NCI-H187 treated with DMSO at 0.1 percent for 48 hours (cell line): ENCODE results near the gene TWF2.

Source experiments
- DNase-seq: peaks from one replicate; lab custom pipeline; 2025; lab: John Stamatoyannopoulos, UW

Gene TWF2

DNA sequence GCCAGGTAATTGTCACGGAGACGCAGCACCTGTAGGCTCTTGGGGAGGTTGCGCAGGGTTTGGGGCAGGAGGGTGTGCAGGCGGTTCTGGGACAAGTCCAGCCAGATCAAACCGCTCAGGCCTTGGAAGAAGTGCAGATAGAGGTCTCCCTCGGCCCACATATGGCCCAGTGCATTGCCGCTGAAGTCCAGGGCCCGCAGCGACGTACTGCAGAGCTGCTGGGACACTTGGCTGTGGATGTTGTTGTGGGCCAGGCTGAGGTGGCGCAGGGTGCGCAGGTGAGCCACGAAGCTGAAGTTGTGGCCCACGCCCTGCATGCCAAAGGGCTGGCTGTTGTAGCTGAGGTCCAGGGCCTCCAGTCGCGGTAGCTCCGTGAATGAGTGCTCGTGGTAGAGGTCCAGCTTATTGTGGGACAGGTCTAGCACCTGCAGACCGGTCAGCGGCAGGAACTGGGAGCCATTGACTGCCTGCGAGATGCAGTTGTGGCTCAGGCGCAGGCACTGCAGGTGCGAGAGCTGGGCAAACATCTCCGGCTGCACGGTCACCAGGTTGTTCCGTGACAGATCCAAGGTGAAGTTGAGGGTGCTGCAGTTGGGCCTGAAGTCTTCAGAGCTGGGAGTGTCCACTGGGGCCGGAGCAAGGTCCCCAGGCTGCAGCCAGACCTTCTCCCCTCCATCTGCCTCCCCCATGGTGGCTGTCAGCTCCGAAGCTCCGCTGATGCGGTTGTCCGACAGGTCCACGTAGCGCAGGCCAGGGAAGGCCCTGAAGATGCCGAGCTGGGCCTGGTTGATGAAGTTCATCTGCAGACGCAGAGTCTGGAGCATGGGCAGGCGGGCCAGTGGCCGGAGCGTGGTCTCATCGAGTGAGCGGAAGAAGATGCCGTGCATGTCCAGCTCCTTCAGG, 16.4 kb downstream of the TWF2 start:
- DNase-seq = no peak

- no peak for DNase-seq
These were observed 17.2 kb downstream of the TWF2 start for GRCh38 chr3:52221563-52222318.

- no peak for DNase-seq
These were observed 17.8 kb downstream of the TWF2 start for GRCh38 chr3:52221141-52221562.

DNA sequence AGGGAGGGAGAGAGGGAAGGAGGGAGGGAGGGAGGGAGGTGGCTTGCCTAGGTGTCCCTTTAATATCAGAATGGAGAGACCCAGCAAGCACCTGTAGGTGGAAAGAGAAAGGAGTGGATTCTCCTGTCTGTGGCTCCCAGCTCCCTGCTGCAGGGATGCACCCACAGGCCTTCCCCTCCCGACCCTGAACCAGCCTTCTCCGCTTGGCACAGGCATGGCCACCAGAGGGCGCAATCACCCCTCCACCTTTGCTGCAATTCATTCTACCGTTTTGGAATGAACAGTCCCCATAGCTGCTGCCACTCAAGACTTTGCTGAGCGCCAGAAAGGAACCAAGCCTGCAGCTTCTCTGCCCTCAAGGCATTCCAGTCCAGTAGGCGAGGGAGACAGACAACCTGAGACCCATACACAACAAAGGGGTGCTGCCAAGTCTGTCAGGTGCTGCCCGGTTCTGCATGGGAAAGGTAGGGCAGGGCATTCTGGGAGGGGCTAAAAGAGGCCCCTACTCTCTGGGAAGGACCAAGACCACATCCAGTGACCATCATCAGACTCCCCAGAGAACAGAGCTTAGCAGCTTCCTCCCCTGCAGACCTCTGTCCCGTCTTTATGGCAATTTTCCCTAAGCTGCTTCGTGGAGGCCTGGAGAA, 18.5 kb downstream of the TWF2 start:
- no peak for DNase-seq

DNA sequence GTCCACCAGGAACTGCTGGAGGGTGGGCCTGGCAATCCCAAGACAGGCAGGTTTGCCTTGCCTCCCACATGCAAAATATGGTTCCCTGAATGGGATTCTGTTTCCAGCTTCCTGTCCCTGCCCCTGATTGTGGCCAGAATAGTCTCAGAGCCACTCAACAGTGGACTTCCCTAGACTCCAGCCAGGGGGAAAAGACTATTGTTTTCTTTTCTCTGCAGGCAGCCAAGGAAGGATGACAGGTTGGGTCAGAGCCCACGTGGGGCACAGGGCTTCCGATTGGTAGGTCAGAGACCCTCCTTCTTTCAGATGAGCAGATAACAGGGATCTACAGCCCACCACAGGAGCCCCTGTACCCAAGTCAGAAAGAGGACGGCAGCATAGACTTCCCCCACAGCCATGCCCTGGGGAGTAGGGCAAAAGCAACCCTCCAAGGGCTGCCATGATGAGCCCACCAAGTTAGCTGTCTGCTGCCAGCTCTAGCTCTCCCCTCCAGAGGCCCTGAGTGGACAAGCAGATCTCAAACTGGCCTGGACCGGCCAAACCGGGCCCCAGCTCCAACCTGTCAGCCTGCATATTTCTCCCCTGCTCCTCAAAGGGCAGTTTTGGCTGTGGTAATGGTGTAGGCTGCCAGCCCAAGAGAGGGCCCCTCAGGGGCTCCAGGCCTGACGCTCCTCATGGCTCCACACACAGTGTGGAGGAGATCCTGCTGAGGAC, 19.9 kb downstream of the TWF2 start:
- DNase-seq = no peak

DNA sequence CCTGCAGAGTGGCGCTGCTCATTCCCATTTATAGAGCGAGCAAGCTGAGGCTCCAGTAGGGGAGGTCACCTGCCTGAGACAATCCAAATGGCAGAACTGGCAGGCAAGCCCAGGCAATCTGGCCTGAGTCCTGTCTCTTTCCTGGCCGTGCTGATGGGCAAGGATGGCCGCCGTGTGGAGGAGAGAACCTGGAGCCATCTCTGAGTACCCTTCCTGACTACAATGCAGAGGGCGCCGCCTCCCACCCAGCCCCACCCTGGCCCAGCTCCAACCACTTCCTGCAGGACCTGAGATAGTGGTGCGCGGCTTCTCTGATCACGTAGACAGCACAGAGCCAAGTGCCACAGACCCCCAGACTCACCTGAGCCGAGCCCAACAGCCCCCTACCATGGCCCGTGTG, 20.5 kb downstream of the TWF2 start:
- no peak for DNase-seq

GRCh38 chr3:52218026-52218425, 20.9 kb downstream of the TWF2 start:
- no peak for DNase-seq

GRCh38 chr3:52217409-52217805, 21.6 kb downstream of the TWF2 start:
- DNase-seq = no peak

GRCh38 chr3:52216585-52217408, 22.2 kb downstream of the TWF2 start:
- DNase-seq = no peak

GRCh38 chr3:52215351-52215750, 23.6 kb downstream of the TWF2 start:
- no peak for DNase-seq

- DNase-seq = no peak
These were observed 25.1 kb downstream of the TWF2 start for GRCh38 chr3:52213901-52214300.

DNA sequence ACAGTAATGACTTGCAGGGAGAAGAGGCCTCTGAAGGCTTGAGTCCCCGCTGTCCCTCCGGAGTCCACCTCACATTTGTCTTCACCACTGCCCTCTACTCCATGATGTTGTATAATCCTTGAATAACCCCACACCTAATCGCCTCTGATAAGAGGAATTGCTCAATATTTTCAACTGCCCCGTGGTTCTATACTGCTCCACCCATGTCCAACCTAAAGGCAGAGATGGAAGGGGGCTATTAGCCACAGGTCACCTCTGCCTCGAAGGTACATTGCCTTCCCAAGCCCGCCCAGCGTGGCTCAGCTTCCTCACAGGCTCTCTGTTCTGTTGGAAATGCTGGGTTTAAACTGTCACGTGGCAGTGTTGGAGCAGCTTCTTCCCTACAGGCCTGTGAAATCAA, 26.0 kb downstream of the TWF2 start:
- DNase-seq = no peak

- DNase-seq = no peak
These were observed 27.6 kb downstream of the TWF2 start for GRCh38 chr3:52211268-52211891.

DNA sequence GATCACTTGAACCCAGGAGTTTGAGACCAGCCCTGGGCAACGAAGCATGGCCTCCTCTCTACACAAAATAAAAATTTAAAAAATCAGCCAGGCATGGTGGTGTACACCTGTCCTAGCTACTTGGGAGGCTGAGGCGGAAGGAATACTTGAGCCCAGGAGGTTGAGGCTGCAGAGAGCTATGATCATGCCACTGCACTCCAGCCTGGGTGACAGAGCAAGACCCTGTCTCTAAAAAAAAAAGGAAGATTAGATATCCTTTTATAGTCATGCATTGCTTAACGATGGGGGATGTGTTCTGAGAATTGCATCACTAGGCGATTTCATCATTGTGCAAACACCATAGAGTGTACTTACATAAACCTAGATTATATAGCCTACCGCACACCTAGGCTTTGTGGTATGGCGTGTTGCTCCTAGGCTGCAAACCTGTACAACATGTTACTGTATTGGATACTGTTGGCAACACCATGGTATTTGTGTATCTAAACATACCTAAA, 28.4 kb downstream of the TWF2 start:
- DNase-seq = no peak

DNA sequence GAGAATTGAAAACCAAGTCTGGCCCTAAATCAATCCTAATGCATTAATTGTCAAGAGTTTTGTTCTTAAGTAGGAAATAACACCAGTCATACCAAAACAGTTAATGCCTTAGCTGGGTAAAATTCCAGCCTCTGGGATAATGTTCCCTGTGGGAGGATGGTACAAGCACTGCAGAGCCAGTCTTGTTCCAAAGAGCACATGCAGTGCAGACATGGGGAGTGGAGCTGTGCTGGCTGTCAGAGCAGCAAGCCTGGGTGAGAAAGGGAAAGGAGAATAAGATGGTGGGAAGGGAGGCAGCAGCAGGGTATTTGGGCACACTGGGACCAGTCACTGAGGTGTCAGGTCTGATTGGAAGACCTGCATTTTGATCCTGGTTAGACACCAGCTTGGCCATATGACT, 28.9 kb downstream of the TWF2 start:
- no peak for DNase-seq

DNA sequence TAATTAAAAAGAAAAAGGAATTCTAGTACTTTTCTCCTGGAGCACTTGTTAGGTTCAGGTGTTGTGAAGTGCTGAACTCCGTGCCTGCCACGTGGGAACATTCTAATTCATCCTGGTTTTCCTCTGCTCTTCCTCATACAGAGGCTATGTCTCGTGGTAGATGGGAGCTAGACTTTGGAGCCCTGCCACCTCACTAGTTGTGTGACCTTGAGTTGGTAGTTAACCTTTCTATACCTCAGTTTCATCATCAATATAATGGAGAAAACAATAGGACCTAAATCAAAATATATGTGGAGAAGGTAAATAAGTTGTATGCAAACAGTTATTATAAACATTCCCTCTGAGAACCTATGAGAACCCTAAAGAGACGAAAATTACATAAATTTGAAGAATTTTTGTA, 30.4 kb downstream of the TWF2 start:
- no peak for DNase-seq

- DNase-seq = no peak
These were observed 33.1 kb downstream of the TWF2 start for GRCh38 chr3:52205727-52206372.

- peak; percentile 31 for DNase-seq
These were observed 34.5 kb downstream of the TWF2 start for GRCh38 chr3:52204337-52205073.

DNA sequence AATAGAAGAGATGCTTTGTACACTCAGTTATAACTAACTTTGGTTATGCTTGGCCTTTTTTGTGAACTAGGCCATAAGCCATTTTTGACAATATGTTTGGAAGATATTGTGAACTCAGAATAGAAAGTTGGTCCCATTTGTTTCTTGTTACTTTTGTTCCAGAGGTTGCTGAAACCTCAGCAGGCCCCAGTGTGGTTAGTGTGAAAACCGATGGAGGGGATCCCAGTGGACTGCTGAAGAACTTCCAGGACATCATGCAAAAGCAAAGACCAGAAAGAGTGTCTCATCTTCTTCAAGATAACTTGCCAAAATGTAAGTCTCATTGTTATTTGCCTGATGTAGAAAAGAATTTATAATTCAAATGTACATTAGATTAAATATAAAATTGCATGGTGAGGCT, 35.3 kb downstream of the TWF2 start:
- DNase-seq = no peak
